ENCODE data around the gene ACVRL1. TPM values are rescaled to one million over a fixed set of nuclear protein-coding genes. Genes with fewer than 3 reads are reported as not detected.

The ACVRL1 gene
- total RNA-seq, 1 donor from 2014 or later: under 0.01 TPM

GRCh38 chr12:51958542-51958941, 51.2 kb downstream of the ACVRL1 start:
- peaks cover 3% of the 10 kb centered on the region for H3K36me3 ChIP-seq (ENCODE audit: control insufficient read depth, insufficient read depth, low read length)
- TF ChIP-seq CTCF (IDR thresholded peaks at IDR 0.05; ENCODE audit: insufficient read depth, low read length, severe bottlenecking): no peak
- H3K27me3 ChIP-seq (ENCODE audit: control insufficient read depth, insufficient read depth, low read length): no peaks in the 10 kb centered on the region
- DNase-seq (ENCODE audit: low read depth): no peak
- H3K4me3 ChIP-seq (ENCODE audit: low read depth, low read length): no peak overlapping the region
- no peak for FAIRE-seq

GRCh38 chr12:51959211-51959610, 51.9 kb downstream of the ACVRL1 start:
- no peaks in the 10 kb centered on the region for H3K27me3 ChIP-seq (ENCODE audit: control insufficient read depth, insufficient read depth, low read length)
- no peak overlapping the region for H3K4me3 ChIP-seq (ENCODE audit: low read depth, low read length)
- no peak for FAIRE-seq
- H3K36me3 ChIP-seq (ENCODE audit: control insufficient read depth, insufficient read depth, low read length): peaks cover 3% of the 10 kb centered on the region
- DNase-seq (ENCODE audit: low read depth): no peak
- no peak for TF ChIP-seq CTCF (IDR thresholded peaks at IDR 0.05; ENCODE audit: insufficient read depth, low read length, severe bottlenecking)

- DNase-seq (ENCODE audit: low read depth): no peak
- no peak for FAIRE-seq
- no peak for TF ChIP-seq CTCF (IDR thresholded peaks at IDR 0.05; ENCODE audit: insufficient read depth, low read length, severe bottlenecking)
- Histone ChIP-seq H3K27me3 (ENCODE audit: control insufficient read depth, insufficient read depth, low read length) (no peaks in the 10 kb centered on the region), H3K4me3 (ENCODE audit: low read depth, low read length) (no peak overlapping the region), H3K36me3 (ENCODE audit: control insufficient read depth, insufficient read depth, low read length) (peaks cover 3% of the 10 kb centered on the region)
Observed at GRCh38 chr12:51959921-51960320, 52.6 kb downstream of the ACVRL1 start.

- Histone ChIP-seq H3K27me3 (ENCODE audit: control insufficient read depth, insufficient read depth, low read length) (no peaks in the 10 kb centered on the region), H3K4me3 (ENCODE audit: low read depth, low read length) (no peak overlapping the region), H3K36me3 (ENCODE audit: control insufficient read depth, insufficient read depth, low read length) (peaks cover 3% of the 10 kb centered on the region)
- no peak for DNase-seq (ENCODE audit: low read depth)
- FAIRE-seq: no peak
- TF ChIP-seq CTCF (IDR thresholded peaks at IDR 0.05; ENCODE audit: insufficient read depth, low read length, severe bottlenecking): no peak
Observed at GRCh38 chr12:51960488-51960887, 53.2 kb downstream of the ACVRL1 start.

- Histone ChIP-seq H3K27me3 (ENCODE audit: control insufficient read depth, insufficient read depth, low read length) (no peaks in the 10 kb centered on the region), H3K36me3 (ENCODE audit: control insufficient read depth, insufficient read depth, low read length) (peaks cover 3% of the 10 kb centered on the region), H3K4me3 (ENCODE audit: low read depth, low read length) (no peak overlapping the region)
- no peak for DNase-seq (ENCODE audit: low read depth)
- TF ChIP-seq CTCF (IDR thresholded peaks at IDR 0.05; ENCODE audit: insufficient read depth, low read length, severe bottlenecking): no peak
- no peak for FAIRE-seq
Observed at GRCh38 chr12:51960890-51961289, 53.6 kb downstream of the ACVRL1 start.

- TF ChIP-seq CTCF (IDR thresholded peaks at IDR 0.05; ENCODE audit: insufficient read depth, low read length, severe bottlenecking): no peak
- H3K36me3 ChIP-seq (ENCODE audit: control insufficient read depth, insufficient read depth, low read length): peaks cover 3% of the 10 kb centered on the region
- FAIRE-seq (no peak), DNase-seq (ENCODE audit: low read depth) (no peak)
- no peak overlapping the region for H3K4me3 ChIP-seq (ENCODE audit: low read depth, low read length)
- no peaks in the 10 kb centered on the region for H3K27me3 ChIP-seq (ENCODE audit: control insufficient read depth, insufficient read depth, low read length)
Observed at GRCh38 chr12:51961834-51962233, 54.5 kb downstream of the ACVRL1 start.
